Fibroblast of the aortic adventitia (primary cell): Measurements from ENCODE around the gene DSC3. TPM values are rescaled to one million over a fixed set of nuclear protein-coding genes. Genes with fewer than 3 reads are reported as not detected.

Experiments used
- DNase-seq: peaks from one replicate; pipeline ENCODE4 v3.0.0-alpha.2; 2010; ENCODE audit warnings: low read depth
- H3K4me3 ChIP-seq: 2 replicates; pipeline ENCODE4 v1.5.1; 2011; ENCODE audit warnings: low read depth, mild to moderate bottlenecking, control low read depth, low read length, moderate library complexity
- CTCF ChIP-seq: IDR thresholded peaks from 2 replicates; pipeline ENCODE4 v1.5.1; 2011; ENCODE audit warnings: mild to moderate bottlenecking, low read length, control low read depth, inconsistent platforms; ENCODE audit not compliant: insufficient read depth
- total RNA-seq: library from RNA; depleted of rRNA; stranded (reverse); fragments of >200 nt; gene quantifications from 2 replicates; pipeline ENCODE4 v1.2.3, GENCODE V29; 2012; ENCODE audit warnings: low replicate concordance

DSC3 gene
- total RNA-seq, 1 donor, result 0.09 TPM

DNA sequence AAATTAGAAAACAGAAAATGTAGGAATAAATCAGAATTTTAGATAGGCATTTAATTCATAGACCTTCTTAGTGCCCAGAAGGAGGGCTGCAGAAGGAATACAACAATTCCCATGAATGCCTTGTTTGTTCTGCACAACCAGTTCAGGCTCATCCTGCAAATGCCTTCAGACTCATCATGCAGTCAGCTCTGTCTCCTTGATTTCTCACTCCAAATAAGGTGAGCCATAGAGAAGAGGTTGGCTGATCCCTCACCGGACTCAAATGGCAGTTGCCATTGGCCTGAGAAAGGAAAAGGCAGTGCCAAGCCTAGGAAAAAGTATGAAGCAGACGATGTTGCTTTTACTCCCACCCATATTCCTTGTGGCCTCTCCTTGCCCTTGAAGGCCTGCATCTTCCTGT lies 50.3 kb downstream of the DSC3 start:
- no peak for TF ChIP-seq CTCF
- DNase-seq, result no peak
- H3K4me3 ChIP-seq, result no peak overlapping the region

GRCh38 chr18:30991397-30991796 lies 51.1 kb downstream of the DSC3 start:
- no peak for DNase-seq
- H3K4me3 ChIP-seq, result no peak overlapping the region
- TF ChIP-seq CTCF, result no peak

DNA sequence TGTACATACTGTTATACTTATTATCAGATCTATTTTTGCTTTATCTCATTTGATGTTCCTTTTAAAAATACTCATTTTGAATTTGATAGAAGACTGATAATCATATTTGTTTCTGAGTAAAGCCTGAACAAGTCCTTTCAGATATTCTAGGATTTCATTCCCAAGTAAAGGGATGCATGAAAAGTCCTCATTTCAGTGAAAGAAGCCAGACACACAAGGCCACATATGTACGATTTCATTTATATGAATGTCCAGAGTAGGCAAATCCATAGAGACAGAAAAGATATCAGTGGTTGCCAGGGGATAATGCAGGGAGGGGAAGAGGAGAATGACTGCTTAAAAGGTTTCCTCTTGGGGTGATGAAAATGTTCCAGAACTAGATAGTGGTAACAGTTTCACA lies 53.4 kb downstream of the DSC3 start:
- no peak for TF ChIP-seq CTCF
- no peak overlapping the region for H3K4me3 ChIP-seq
- DNase-seq, result no peak

DNA sequence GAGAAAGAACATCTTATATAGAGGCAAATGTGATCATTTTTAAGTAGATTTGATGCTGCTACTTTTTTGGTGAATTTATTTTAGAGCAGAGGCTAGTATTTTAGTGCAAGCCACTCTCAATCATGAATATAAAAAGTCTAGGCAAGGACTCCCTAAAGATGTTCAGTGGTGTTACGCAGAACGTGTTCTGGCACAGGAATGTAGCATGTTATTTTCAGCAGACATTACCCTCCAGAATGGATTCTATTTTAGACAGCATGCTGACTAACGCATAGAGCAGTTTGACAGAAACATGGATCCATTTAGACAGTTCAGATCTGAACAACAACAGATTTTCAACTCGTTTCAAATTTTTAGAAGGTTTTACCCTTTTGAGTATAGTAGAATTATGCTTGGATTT lies 54.1 kb downstream of the DSC3 start:
- H3K4me3 ChIP-seq, result no peak overlapping the region
- TF ChIP-seq CTCF, result no peak
- no peak for DNase-seq

DNA sequence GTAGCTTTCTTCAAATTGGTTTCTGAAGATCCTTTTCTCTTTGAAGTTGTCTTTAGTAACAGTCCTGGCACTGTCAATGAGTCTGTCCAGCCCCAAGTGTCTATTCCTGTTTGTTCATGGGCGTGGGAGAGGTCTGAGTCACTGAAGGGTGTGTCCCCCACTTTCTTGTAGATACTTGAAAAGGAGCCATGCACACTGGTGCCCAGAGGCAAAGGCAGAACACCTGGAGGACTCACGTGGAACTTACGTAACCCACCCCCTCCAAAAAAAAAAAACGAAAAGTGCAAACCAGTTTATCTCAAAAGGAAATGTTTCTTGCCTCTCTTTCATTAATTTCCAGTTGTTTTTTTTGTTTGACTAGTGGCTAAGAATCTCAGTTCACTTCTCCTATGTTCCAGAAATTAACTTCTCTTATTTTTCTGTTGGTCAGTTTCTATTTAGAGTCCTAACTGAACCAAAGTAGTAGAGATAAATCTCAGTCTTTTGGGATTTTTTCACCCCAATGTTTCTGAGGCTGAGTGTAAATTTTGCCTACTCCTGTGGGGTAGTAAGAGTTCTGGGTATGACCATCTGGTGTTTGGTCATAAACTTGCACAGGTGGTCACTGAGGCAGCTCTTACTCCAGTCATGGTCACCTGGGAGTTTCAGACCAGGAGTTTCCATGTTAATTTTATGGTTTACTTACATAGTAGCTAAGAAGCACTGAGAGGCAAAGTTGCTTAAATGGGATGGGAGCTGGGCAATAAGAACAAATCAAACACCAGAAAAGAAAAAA lies 54.9 kb downstream of the DSC3 start:
- no peak overlapping the region for H3K4me3 ChIP-seq
- DNase-seq, result no peak

DNA sequence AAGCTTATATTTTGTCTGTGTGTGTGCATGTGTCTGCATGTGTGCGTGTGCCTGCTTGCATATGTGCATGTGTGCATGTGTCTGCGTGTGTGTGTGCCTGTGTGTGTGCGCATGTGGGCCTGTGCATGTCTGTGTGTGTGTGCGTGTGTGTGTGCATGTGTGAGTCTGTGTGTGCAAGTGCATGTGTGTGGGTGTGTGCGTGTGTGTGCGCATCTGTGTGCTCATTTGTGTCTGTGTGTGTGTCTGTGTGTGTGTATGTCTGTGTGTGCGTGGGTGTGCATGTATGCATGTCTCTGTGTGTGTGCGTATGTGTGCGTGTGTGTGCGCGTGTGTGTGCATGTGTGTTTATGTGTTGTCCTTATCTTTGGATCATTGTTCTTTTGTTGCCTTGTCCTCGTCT lies 56.8 kb downstream of the DSC3 start:
- TF ChIP-seq CTCF, result no peak
- DNase-seq, result no peak
- H3K4me3 ChIP-seq, result no peak overlapping the region

More for the DNA sequence above, 54.9 kb downstream of the DSC3 start:
- TF ChIP-seq CTCF, result no peak
